Fibroblast of the aortic adventitia (primary cell): Measurements from ENCODE around the gene S100Z. TPM values are rescaled to one million over a fixed set of nuclear protein-coding genes. Genes with fewer than 3 reads are reported as not detected.

ENCODE experiments used
- DNase-seq: peaks from one replicate; pipeline ENCODE4 v3.0.0-alpha.2; 2010; ENCODE audit warnings: low read depth
- H3K4me3 ChIP-seq: 2 replicates; pipeline ENCODE4 v1.5.1; 2011; ENCODE audit warnings: low read depth, mild to moderate bottlenecking, control low read depth, low read length, moderate library complexity
- total RNA-seq: library from RNA; depleted of rRNA; stranded (reverse); fragments of >200 nt; gene quantifications from 2 replicates; pipeline ENCODE4 v1.2.3, GENCODE V29; 2012; ENCODE audit warnings: low replicate concordance
- TF ChIP-seq, protein P1 (sequence below): IDR thresholded peaks from 2 replicates; pipeline ENCODE4 v1.5.1; 2011; ENCODE audit warnings: mild to moderate bottlenecking, low read length, control low read depth, inconsistent platforms; ENCODE audit not compliant: insufficient read depth

The S100Z gene
- total RNA-seq, 1 donor: not detected

DNA sequence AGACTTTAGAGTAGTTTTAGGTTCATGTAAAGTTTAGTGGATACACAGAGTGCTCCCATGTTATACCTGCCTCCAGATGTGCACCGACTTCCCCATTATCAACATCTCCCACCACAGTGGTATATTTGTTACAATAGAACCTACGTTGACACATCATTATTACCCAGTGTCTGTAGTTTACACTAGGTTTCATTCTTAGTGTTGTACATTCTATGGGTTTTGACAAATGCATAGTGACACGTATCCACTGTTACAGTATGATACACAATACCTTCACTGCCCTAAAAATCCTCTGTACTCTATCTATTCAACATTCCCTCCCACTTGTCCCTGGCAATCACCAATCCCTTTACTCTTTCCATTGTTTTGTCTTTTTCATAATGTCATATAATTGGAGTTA is 68.7 kb downstream of the S100Z start:
- no peak for DNase-seq
- no peak overlapping the region for H3K4me3 ChIP-seq
- TF ChIP-seq, protein P1, sequence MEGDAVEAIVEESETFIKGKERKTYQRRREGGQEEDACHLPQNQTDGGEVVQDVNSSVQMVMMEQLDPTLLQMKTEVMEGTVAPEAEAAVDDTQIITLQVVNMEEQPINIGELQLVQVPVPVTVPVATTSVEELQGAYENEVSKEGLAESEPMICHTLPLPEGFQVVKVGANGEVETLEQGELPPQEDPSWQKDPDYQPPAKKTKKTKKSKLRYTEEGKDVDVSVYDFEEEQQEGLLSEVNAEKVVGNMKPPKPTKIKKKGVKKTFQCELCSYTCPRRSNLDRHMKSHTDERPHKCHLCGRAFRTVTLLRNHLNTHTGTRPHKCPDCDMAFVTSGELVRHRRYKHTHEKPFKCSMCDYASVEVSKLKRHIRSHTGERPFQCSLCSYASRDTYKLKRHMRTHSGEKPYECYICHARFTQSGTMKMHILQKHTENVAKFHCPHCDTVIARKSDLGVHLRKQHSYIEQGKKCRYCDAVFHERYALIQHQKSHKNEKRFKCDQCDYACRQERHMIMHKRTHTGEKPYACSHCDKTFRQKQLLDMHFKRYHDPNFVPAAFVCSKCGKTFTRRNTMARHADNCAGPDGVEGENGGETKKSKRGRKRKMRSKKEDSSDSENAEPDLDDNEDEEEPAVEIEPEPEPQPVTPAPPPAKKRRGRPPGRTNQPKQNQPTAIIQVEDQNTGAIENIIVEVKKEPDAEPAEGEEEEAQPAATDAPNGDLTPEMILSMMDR: no peak

DNA sequence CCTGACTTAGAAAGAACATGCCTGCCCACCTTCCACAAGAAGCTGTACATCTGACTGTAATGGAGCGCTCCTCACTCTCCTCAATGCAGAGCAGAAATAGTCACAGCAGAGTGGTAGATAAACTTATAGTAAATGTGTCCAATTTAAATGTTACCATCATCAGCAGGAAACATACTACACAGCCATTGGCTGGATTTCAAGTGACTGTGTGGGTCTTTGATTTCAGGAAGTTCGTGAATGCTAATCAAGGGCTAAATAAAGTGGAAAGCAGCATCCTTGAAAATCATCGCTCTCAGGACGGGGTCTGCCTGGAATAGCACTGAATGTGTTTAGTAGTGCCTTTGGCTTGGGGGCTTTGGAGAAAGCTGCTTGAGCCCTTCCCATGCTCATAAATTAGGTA is 70.7 kb downstream of the S100Z start:
- TF ChIP-seq, protein P1: no peak
- no peak for DNase-seq
- H3K4me3 ChIP-seq: no peak overlapping the region

DNA sequence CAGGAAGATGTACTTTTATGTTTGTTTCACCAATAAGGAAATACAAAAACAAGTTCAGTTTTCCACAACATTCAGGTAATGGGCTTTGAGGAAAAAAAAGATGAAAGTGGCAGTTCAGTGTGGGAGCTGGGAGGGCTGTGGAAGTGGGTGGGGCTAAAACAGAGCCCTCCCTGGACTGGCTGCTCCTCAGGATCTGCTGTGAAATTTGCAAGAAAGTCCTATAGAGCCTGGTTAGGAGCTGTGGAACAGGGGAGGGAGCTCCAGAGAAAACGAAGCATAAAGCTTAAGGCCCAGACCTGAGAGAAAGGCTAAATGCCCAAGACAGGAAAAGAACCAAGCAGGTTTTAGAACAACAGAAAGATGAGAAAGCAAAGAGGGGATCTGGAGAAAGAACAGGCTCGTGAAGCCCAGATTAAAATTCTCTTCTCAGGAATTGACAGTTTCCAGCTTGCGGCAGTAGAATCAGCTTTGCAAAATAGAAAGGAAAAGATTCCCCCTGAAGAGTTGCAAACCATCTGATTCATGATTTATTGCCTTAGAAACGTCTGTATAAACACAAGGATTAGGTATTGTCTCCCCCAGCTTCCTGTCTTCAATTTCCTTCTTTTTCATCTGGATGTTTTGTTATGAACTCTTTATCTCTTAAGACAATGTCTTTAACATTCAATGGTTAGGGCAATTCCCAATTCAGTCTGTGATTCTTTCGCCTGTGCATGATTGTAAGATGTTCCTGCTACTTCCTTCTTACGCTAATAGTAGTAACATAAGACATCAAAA is 76.7 kb downstream of the S100Z start:
- no peak for DNase-seq
- TF ChIP-seq, protein P1: no peak
- no peak overlapping the region for H3K4me3 ChIP-seq

DNA sequence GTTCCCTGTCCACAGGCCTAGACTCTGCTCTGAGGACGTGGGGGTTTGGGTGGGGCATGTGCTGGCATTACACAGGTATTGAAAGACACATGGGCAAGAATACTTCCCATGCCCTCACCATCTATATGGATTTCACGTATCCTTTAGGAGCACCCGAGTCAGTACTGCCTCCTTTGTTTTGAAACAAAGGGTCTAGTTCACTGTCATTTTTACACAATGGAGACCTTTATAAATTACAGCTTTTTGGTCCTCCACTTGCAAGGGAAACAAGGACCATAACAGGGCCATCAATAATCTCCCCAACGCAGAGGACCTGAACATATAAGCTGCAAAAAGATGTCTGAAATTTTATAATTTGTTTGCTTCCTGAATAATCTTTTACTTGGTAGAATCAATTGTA is 78.1 kb downstream of the S100Z start:
- TF ChIP-seq, protein P1: no peak

DNA sequence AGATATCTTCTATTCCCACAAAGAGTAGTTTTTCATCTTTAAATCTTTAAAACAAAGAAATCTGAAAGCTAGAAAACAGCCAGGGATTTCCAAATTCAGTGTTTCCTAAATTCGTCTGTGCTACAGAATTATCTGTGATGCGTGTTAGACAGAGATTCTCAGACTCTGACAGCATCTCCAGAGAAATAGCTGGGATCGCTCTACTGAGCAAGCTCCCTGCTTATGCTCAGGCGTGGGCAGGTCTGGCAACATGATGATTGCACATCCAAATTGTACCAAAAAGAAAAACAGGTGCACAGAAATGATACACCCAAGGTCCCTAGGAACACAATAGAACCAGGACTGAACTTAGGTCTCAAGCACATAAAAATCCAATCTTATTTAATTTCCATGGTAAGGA is 80.3 kb downstream of the S100Z start:
- H3K4me3 ChIP-seq: no peak overlapping the region
- no peak for DNase-seq

More for the DNA sequence above, 78.1 kb downstream of the S100Z start:
- DNase-seq: no peak
- no peak overlapping the region for H3K4me3 ChIP-seq

DNA sequence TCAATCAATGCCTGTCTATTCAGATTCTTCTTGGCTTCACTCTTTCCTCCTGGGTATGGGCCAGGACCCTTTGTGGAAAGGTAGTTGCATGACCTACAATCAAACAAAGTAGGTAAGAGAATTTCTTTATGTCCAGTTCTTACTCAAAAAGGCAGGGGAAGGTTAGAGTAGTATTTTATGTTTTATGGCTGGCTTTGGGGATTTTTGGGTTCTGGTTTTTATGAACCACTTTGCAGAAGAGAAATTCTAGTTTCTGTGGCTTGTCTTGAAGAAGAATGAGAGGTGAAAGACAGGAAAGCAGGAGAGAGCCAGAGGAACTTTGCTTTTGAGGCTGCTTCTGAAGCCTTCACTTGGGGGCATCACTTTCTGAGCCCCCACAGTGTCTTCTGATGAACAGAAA is 88.4 kb downstream of the S100Z start:
- no peak for DNase-seq
- no peak overlapping the region for H3K4me3 ChIP-seq
- TF ChIP-seq, protein P1: no peak

More for the DNA sequence above, 80.3 kb downstream of the S100Z start:
- TF ChIP-seq, protein P1: no peak
